HG03066 (cell line): ENCODE results near the gene PDCD1LG2.
A peak's percentile ranks its signal among the peaks of the same experiment; 100 is the strongest.

ENCODE experiments used
- ATAC-seq: cut with Tn5 transposase; IDR thresholded peaks from one replicate; pipeline ENCODE4 v1.9.1; 2021; ENCODE audit warnings: low read depth; ENCODE audit not compliant: unreplicated experiment

Gene PDCD1LG2

GRCh38 chr9:5529683-5530221 is 19.4 kb downstream of the PDCD1LG2 start:
- ATAC-seq = peak; percentile 56

GRCh38 chr9:5531101-5531882 is 21.0 kb downstream of the PDCD1LG2 start:
- ATAC-seq = no peak

GRCh38 chr9:5532306-5532705 is 22.0 kb downstream of the PDCD1LG2 start:
- ATAC-seq = no peak

- no peak for ATAC-seq
Measured at GRCh38 chr9:5532790-5533189, 22.5 kb downstream of the PDCD1LG2 start.

GRCh38 chr9:5536684-5537083 is 26.4 kb downstream of the PDCD1LG2 start:
- no peak for ATAC-seq

GRCh38 chr9:5543875-5544702 is 33.8 kb downstream of the PDCD1LG2 start:
- ATAC-seq = no peak

GRCh38 chr9:5549658-5550650 is 39.6 kb downstream of the PDCD1LG2 start:
- ATAC-seq = no peak

GRCh38 chr9:5551368-5552150 is 41.2 kb downstream of the PDCD1LG2 start:
- no peak for ATAC-seq

- no peak for ATAC-seq
Measured at GRCh38 chr9:5552301-5552700, 42.0 kb downstream of the PDCD1LG2 start.

- no peak for ATAC-seq
Measured at GRCh38 chr9:5553211-5553610, 42.9 kb downstream of the PDCD1LG2 start.

- ATAC-seq = peak; percentile 67
Measured at GRCh38 chr9:5554254-5554653, 43.9 kb downstream of the PDCD1LG2 start.

GRCh38 chr9:5556101-5556705 is 45.9 kb downstream of the PDCD1LG2 start:
- ATAC-seq = no peak

GRCh38 chr9:5557606-5558587 is 47.6 kb downstream of the PDCD1LG2 start:
- no peak for ATAC-seq

GRCh38 chr9:5559659-5560058 is 49.3 kb downstream of the PDCD1LG2 start:
- no peak for ATAC-seq

- no peak for ATAC-seq
Measured at GRCh38 chr9:5560443-5561100, 50.2 kb downstream of the PDCD1LG2 start.

GRCh38 chr9:5561828-5562488 is 51.6 kb downstream of the PDCD1LG2 start:
- ATAC-seq = no peak
